Measurements from ENCODE around the gene MAPK8IP1. TPM values are rescaled to one million over a fixed set of nuclear protein-coding genes. Genes with fewer than 3 reads are reported as not detected.
"Not testable (repeated sequence)": the region's sequence is repeated elsewhere in the genome, so short reads cannot be mapped to it uniquely, and the experiment has no call there.

Gene MAPK8IP1
- total RNA-seq, 1 experiment from 2014 or later: 24.0 TPM

- no peak for DNase-seq (ENCODE audit: low read depth)
Observed at GRCh38 chr11:45889966-45890365, 4.5 kb downstream of the MAPK8IP1 start.

GRCh38 chr11:45890886-45891550 is 5.6 kb downstream of the MAPK8IP1 start:
- DNase-seq (ENCODE audit: low read depth): no peak

- DNase-seq (ENCODE audit: low read depth): no peak
Observed at GRCh38 chr11:45892856-45893255, 7.4 kb downstream of the MAPK8IP1 start.

GRCh38 chr11:45894555-45895247 is 9.2 kb downstream of the MAPK8IP1 start:
- no peak for DNase-seq (ENCODE audit: low read depth)

- no peak for DNase-seq (ENCODE audit: low read depth)
Observed at GRCh38 chr11:45895553-45896259, 10.3 kb downstream of the MAPK8IP1 start.

- DNase-seq (ENCODE audit: low read depth): no peak
Observed at GRCh38 chr11:45896422-45896984, 11.1 kb downstream of the MAPK8IP1 start.

GRCh38 chr11:45897556-45897955 is 12.1 kb downstream of the MAPK8IP1 start:
- no peak for DNase-seq (ENCODE audit: low read depth)

GRCh38 chr11:45899086-45899447 is 13.6 kb downstream of the MAPK8IP1 start:
- no peak for DNase-seq (ENCODE audit: low read depth)

- peak; percentile 89 for DNase-seq (ENCODE audit: low read depth)
Observed at GRCh38 chr11:45899448-45900174, 14.2 kb downstream of the MAPK8IP1 start.

- DNase-seq (ENCODE audit: low read depth): not testable (repeated sequence)
Observed at GRCh38 chr11:45900175-45900800, 14.8 kb downstream of the MAPK8IP1 start.

- DNase-seq (ENCODE audit: low read depth): no peak
Observed at GRCh38 chr11:45900916-45901617, 15.6 kb downstream of the MAPK8IP1 start.

GRCh38 chr11:45901626-45902025 is 16.2 kb downstream of the MAPK8IP1 start:
- DNase-seq (ENCODE audit: low read depth): no peak

- no peak for DNase-seq (ENCODE audit: low read depth)
Observed at GRCh38 chr11:45902452-45903380, 17.3 kb downstream of the MAPK8IP1 start.

GRCh38 chr11:45904309-45904915 is 19.0 kb downstream of the MAPK8IP1 start:
- no peak for DNase-seq (ENCODE audit: low read depth)

- no peak for DNase-seq (ENCODE audit: low read depth)
Observed at GRCh38 chr11:45905095-45905494, 19.6 kb downstream of the MAPK8IP1 start.

- not testable (repeated sequence) for DNase-seq (ENCODE audit: low read depth)
Observed at GRCh38 chr11:45905576-45905975, 20.1 kb downstream of the MAPK8IP1 start.

GRCh38 chr11:45906096-45906682 is 20.7 kb downstream of the MAPK8IP1 start:
- no peak for DNase-seq (ENCODE audit: low read depth)

- no peak for DNase-seq (ENCODE audit: low read depth)
Observed at GRCh38 chr11:45906965-45907611, 21.6 kb downstream of the MAPK8IP1 start, which contains the start of gene FREY1. Gene FREY1 (minus strand): TSS chr11:45907271. CDS start chr11:45907245, 26 bp downstream.
